H9 (cell line): ENCODE data around the gene RNF157. TPM values are rescaled to one million over a fixed set of nuclear protein-coding genes. Genes with fewer than 3 reads are reported as not detected.

Experiments
- DNase-seq: peaks from one replicate; pipeline ENCODE4 v3.0.0-alpha.2; 2017
- H2AFZ ChIP-seq: one replicate; pipeline ENCODE4 v1.6.1; 2013; ENCODE audit warnings: mild to moderate bottlenecking, low read length, control low read depth, moderate library complexity
- H2AK5ac ChIP-seq: 2 replicates; pipeline ENCODE4 v1.6.1; 2013; ENCODE audit warnings: low read length, control low read depth, mixed read lengths; ENCODE audit not compliant: insufficient read length
- H2BK120ac ChIP-seq: one replicate; pipeline ENCODE4 v1.6.1; 2013; ENCODE audit warnings: low read depth, mild to moderate bottlenecking, low read length, control low read depth, inconsistent platforms; ENCODE audit not compliant: poor library complexity, severe bottlenecking
- H2BK12ac ChIP-seq: 2 replicates; pipeline ENCODE4 v1.6.1; 2013; ENCODE audit warnings: low read length, control low read depth, mixed read lengths, low read depth; ENCODE audit not compliant: insufficient read length
- H2BK15ac ChIP-seq: 2 replicates; pipeline ENCODE4 v1.6.1; 2013; ENCODE audit warnings: low read depth, low read length, control low read depth
- H2BK20ac ChIP-seq: one replicate; pipeline ENCODE4 v1.6.1; 2013; ENCODE audit warnings: low read depth, mild to moderate bottlenecking, low read length, control low read depth, inconsistent platforms; ENCODE audit not compliant: poor library complexity, severe bottlenecking
- H2BK5ac ChIP-seq: 2 replicates; pipeline ENCODE4 v1.6.1; 2013; ENCODE audit warnings: low read length, control low read depth, mixed read lengths; ENCODE audit not compliant: insufficient read length
- H3K14ac ChIP-seq: 2 replicates; pipeline ENCODE4 v1.6.1; 2013; ENCODE audit warnings: low read length, control low read depth; ENCODE audit not compliant: insufficient read depth
- H3K18ac ChIP-seq: 2 replicates; pipeline ENCODE4 v1.6.1; 2013; ENCODE audit warnings: low read depth, mild to moderate bottlenecking, mixed read lengths, low read length, control low read depth; ENCODE audit not compliant: insufficient read length
- H3K23ac ChIP-seq: 2 replicates; pipeline ENCODE4 v1.6.1; 2013; ENCODE audit warnings: low read length, control low read depth, mixed read lengths, low read depth; ENCODE audit not compliant: insufficient read length
- H3K23me2 ChIP-seq: 2 replicates; pipeline ENCODE4 v1.6.1; 2013; ENCODE audit warnings: low read depth, mild to moderate bottlenecking, mixed read lengths, low read length, control low read depth; ENCODE audit not compliant: insufficient read length, poor library complexity, severe bottlenecking
- H3K27ac ChIP-seq: 2 replicates; pipeline ENCODE4 v1.5.1; 2013; ENCODE audit warnings: low read length, control low read depth, mixed read lengths, low read depth; ENCODE audit not compliant: insufficient read length
- H3K27me3 ChIP-seq: 2 replicates; pipeline ENCODE4 v1.6.1; 2013; ENCODE audit warnings: low read length, control low read depth, inconsistent platforms; ENCODE audit not compliant: insufficient read depth
- H3K4ac ChIP-seq: 2 replicates; pipeline ENCODE4 v1.6.1; 2013; ENCODE audit warnings: low read depth, mild to moderate bottlenecking, control low read depth, inconsistent platforms, low read length, moderate library complexity
- H3K4me1 ChIP-seq: 2 replicates; pipeline ENCODE4 v1.6.1; 2013; ENCODE audit warnings: low read length, control low read depth, inconsistent platforms; ENCODE audit not compliant: insufficient read depth
- H3K4me2 ChIP-seq: 2 replicates; pipeline ENCODE4 v1.6.1; 2013; ENCODE audit warnings: low read length, control low read depth, mixed read lengths; ENCODE audit not compliant: insufficient read length, insufficient read depth
- H3K56ac ChIP-seq: 2 replicates; pipeline ENCODE4 v1.6.1; 2013; ENCODE audit warnings: low read depth, mild to moderate bottlenecking, mixed read lengths, low read length, control low read depth; ENCODE audit not compliant: insufficient read length
- H3K79me1 ChIP-seq: 2 replicates; pipeline ENCODE4 v1.6.1; 2013; ENCODE audit warnings: low read depth, mild to moderate bottlenecking, moderate library complexity, low read length, control low read depth, inconsistent platforms; ENCODE audit not compliant: insufficient read depth, poor library complexity, severe bottlenecking
- H3K79me2 ChIP-seq: 2 replicates; pipeline ENCODE4 v1.6.1; 2013; ENCODE audit warnings: low read length, control low read depth, inconsistent platforms; ENCODE audit not compliant: insufficient read depth
- H3K9ac ChIP-seq: 2 replicates; pipeline ENCODE4 v1.6.1; 2013; ENCODE audit warnings: low read length, control low read depth, mixed read lengths; ENCODE audit not compliant: insufficient read length; ENCODE audit errors: extremely low read depth
- H3K9me3 ChIP-seq: one replicate; pipeline ENCODE4 v1.6.1; 2013; ENCODE audit warnings: low read depth, low read length, inconsistent platforms; ENCODE audit not compliant: control insufficient read depth
- H3T11ph ChIP-seq: one replicate; pipeline ENCODE4 v1.6.1; 2013; ENCODE audit warnings: mild to moderate bottlenecking, low read length, control low read depth, inconsistent platforms
- H4K20me1 ChIP-seq: one replicate; pipeline ENCODE4 v1.6.1; 2013; ENCODE audit not compliant: control insufficient read depth, insufficient read length, insufficient read depth
- H4K5ac ChIP-seq: 2 replicates; pipeline ENCODE4 v1.6.1; 2013; ENCODE audit warnings: low read depth, mild to moderate bottlenecking, mixed read lengths, low read length, control low read depth; ENCODE audit not compliant: insufficient read length
- H4K8ac ChIP-seq: replicated peaks from 2 replicates; pipeline ENCODE4 v1.6.1; 2013; ENCODE audit warnings: low read length, control low read depth, mixed read lengths, low read depth; ENCODE audit not compliant: insufficient read length
- H4K91ac ChIP-seq: 2 replicates; pipeline ENCODE4 v1.6.1; 2013; ENCODE audit warnings: low read depth, mild to moderate bottlenecking, moderate library complexity, mixed read lengths, low read length, control low read depth; ENCODE audit not compliant: insufficient read length
- H3K27ac Mint-ChIP-seq, 3 experiments: 2 replicates in 2 of 3; 3 replicates in 1 of 3; pipeline ENCODE4 v1.8.0; 2020 to 2021; ENCODE audit warnings: mixed read lengths in 3 of 3, mild to moderate bottlenecking in 1 of 3, moderate library complexity in 1 of 3
- H3K27me3 Mint-ChIP-seq: 2 replicates; pipeline ENCODE4 v1.8.0; 2021; ENCODE audit warnings: low read depth, mild to moderate bottlenecking, moderate library complexity, mixed read lengths
- H3K36me3 Mint-ChIP-seq, 3 experiments: 2 replicates in 2 of 3; 3 replicates in 1 of 3; pipeline ENCODE4 v1.8.0; 2020 to 2021; ENCODE audit warnings: low read depth in 3 of 3, mixed read lengths in 3 of 3; ENCODE audit not compliant: insufficient read depth in 1 of 3
- H3K4me1 Mint-ChIP-seq, 2 experiments: 2 replicates each; pipeline ENCODE4 v1.8.0; 2020; ENCODE audit warnings: mixed read lengths in 2 of 2
- H3K4me3 Mint-ChIP-seq, 2 experiments: 2 replicates in 1 of 2; 3 replicates in 1 of 2; pipeline ENCODE4 v1.8.0; 2020 to 2021; ENCODE audit warnings: mild to moderate bottlenecking in 2 of 2, mixed read lengths in 2 of 2, moderate library complexity in 1 of 2
- H3K9me3 Mint-ChIP-seq, 2 experiments: 2 replicates in 1 of 2; 3 replicates in 1 of 2; pipeline ENCODE4 v1.8.0; 2020; ENCODE audit warnings: mild to moderate bottlenecking in 2 of 2, mixed read lengths in 2 of 2, moderate library complexity in 1 of 2
- WGBS: extraction: QIAGEN DNeasy Blood & Tissue Kit; methylation state at CpG from one replicate; pipeline ENCODE4 v1.1.7; 2013; ENCODE audit warnings: missing lambda C conversion rate, low lambda C conversion rate, mixed read lengths; ENCODE audit not compliant: insufficient read length; ENCODE audit errors: extremely low coverage; 5-methylcytosine and 5-hydroxymethylcytosine counted together
- total RNA-seq: library from RNA; stranded (reverse); gene quantifications from 2 replicates; pipeline ENCODE4 v1.2.1, GENCODE V29; 2021
- TF ChIP-seq, protein P1 (sequence below): fragments of 200-600 bp; sonication (generic); conservative IDR thresholded peaks from 3 replicates; pipeline ENCODE4 v1.8.0; 2021; ENCODE audit warnings: antibody characterized with exemption, mild to moderate bottlenecking

Gene RNF157
- total RNA-seq, 1 experiment from 2014 or later = 9.9 TPM

DNA sequence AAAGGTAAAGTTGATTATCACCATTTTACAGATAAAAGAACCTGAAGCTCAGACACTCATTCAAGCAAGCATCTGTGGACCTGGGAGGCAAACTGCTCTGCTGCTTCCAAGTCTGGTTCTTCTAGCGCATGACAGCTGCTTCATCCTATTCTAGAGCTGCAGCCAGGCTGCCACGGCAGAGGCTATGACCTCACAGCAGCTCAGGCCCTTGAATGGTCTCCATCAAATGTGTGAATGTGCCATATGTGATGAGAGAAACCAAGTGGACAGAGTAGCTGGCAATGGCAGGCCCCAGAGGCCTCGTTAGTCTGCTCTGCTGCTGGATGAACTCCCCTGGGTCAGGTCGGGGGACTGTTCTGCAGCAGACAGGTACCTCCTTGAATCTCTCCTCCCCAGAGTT, 68.6 kb downstream of the RNF157 start:
- no peak overlapping the region for H2BK120ac ChIP-seq
- no peaks in the 10 kb centered on the region for H3K79me2 ChIP-seq
- no peak for DNase-seq
- H3K79me1 ChIP-seq = no peaks in the 10 kb centered on the region
- no peaks in the 10 kb centered on the region for H3K9me3 ChIP-seq
- no peaks in the 10 kb centered on the region for H3K27me3 Mint-ChIP-seq
- no peak overlapping the region for H2AFZ ChIP-seq
- no CpG with 5 or more reads among the region's 4 CpGs for WGBS
- H2BK20ac ChIP-seq = no peak overlapping the region
- H4K91ac ChIP-seq = no peak overlapping the region
- no peaks in the 10 kb centered on the region for H3K9me3 Mint-ChIP-seq
- no peak overlapping the region for H3K14ac ChIP-seq
- H3K27me3 ChIP-seq = no peaks in the 10 kb centered on the region
- H3K4me1 Mint-ChIP-seq = peaks cover 3 to 11% of the 10 kb centered on the region in 2 experiments; a peak in 3 of 4 replicates
- H3K36me3 Mint-ChIP-seq = no peaks in the 10 kb centered on the region
- no peak overlapping the region for H3K4me3 Mint-ChIP-seq
- H2BK12ac ChIP-seq = no peak overlapping the region
- H3K4me1 ChIP-seq = no peaks in the 10 kb centered on the region
- H2AK5ac ChIP-seq = no peak overlapping the region
- H3K4me2 ChIP-seq = no peak overlapping the region
- no peaks in the 10 kb centered on the region for H3K23me2 ChIP-seq
- no peak overlapping the region for H3T11ph ChIP-seq
- no peak overlapping the region for H4K8ac ChIP-seq
- no peak overlapping the region for H3K56ac ChIP-seq
- TF ChIP-seq, protein P1, sequence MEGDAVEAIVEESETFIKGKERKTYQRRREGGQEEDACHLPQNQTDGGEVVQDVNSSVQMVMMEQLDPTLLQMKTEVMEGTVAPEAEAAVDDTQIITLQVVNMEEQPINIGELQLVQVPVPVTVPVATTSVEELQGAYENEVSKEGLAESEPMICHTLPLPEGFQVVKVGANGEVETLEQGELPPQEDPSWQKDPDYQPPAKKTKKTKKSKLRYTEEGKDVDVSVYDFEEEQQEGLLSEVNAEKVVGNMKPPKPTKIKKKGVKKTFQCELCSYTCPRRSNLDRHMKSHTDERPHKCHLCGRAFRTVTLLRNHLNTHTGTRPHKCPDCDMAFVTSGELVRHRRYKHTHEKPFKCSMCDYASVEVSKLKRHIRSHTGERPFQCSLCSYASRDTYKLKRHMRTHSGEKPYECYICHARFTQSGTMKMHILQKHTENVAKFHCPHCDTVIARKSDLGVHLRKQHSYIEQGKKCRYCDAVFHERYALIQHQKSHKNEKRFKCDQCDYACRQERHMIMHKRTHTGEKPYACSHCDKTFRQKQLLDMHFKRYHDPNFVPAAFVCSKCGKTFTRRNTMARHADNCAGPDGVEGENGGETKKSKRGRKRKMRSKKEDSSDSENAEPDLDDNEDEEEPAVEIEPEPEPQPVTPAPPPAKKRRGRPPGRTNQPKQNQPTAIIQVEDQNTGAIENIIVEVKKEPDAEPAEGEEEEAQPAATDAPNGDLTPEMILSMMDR = no peak
- no peak overlapping the region for H3K18ac ChIP-seq
- no peak overlapping the region for H3K27ac ChIP-seq
- no peak overlapping the region for H3K4ac ChIP-seq
- H3K27ac Mint-ChIP-seq = no peak overlapping the region
- H4K5ac ChIP-seq = no peak overlapping the region
- no peak overlapping the region for H2BK5ac ChIP-seq
- no peak overlapping the region for H3K23ac ChIP-seq
- H4K20me1 ChIP-seq = no peaks in the 10 kb centered on the region
- H2BK15ac ChIP-seq = no peak overlapping the region
- H3K9ac ChIP-seq = no peak overlapping the region
